SW 1271 (cell line): ENCODE data around the gene GUCY1A1.
"Not testable (repeated sequence)": the region's sequence is repeated elsewhere in the genome, so short reads cannot be mapped to it uniquely, and the experiment has no call there.

Experiments
- DNase-seq, 2 experiments: peaks; one replicate each; lab custom pipeline; 2025; lab: John Stamatoyannopoulos, UW

Gene GUCY1A1, protein sequence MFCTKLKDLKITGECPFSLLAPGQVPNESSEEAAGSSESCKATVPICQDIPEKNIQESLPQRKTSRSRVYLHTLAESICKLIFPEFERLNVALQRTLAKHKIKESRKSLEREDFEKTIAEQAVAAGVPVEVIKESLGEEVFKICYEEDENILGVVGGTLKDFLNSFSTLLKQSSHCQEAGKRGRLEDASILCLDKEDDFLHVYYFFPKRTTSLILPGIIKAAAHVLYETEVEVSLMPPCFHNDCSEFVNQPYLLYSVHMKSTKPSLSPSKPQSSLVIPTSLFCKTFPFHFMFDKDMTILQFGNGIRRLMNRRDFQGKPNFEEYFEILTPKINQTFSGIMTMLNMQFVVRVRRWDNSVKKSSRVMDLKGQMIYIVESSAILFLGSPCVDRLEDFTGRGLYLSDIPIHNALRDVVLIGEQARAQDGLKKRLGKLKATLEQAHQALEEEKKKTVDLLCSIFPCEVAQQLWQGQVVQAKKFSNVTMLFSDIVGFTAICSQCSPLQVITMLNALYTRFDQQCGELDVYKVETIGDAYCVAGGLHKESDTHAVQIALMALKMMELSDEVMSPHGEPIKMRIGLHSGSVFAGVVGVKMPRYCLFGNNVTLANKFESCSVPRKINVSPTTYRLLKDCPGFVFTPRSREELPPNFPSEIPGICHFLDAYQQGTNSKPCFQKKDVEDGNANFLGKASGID

DNA sequence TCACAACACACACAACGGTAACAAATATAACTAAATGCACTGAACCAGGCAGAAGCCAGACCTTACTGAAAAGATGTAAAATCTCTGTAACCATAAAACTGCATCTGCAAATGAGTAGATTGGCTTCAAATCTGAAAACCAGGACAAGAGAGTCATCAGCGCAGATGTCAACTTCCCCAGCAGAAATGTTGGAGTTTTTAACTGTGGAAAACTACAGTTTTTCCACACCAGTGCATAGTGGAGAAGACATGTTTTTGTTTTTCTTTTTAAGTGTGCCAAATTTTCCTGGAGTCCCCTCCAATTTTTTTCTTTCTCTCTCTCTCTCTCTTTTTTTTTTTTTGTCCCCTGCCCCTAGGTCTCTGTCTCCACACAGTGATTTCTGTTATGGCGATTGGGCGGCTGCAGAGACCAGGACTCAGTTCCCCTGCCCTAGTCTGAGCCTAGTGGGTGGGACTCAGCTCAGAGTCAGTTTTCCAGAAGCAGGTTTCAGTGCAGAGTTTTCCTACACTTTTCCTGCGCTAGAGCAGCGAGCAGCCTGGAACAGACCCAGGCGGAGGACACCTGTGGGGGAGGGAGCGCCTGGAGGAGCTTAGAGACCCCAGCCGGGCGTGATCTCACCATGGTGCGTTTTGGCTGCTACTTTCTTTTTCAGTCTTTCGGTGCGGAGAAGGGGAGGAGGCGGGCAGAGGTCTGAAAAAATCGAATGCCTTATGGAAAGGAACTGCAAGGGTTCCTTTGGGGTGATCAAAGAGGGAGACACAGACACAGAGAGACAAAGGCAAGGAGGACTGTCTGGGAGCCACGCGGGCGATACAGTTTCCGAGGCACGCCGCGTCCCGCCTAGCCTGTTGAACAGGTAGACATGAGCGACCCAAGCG lies at the start of gene GUCY1A1:
Gene GUCY1A1 (plus strand): TSS at position 505 of the 878 bp plus-strand sequence. CDS start 30,020 bp downstream, outside the sequence.
- DNase-seq, result no peak

DNA sequence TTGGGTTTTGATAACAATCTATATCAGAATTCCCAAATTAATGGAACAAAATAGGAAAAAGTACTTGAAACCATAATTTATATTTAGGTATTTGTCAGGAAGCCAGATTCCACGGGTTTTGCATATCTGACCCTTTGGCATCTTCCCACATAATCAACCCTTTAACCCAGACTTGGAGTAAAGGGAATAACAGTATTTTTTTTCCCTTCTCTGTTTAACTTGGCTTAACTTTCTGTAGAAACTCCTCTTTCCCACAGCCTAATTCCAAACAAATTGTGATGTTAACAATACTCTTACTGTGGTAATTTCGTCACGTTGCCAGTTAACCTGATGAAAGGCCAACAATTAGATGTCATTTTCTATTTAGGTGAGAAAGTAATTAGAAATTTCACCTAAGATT lies 49.4 kb upstream of the GUCY1A1 start:
- no peak for DNase-seq

DNA sequence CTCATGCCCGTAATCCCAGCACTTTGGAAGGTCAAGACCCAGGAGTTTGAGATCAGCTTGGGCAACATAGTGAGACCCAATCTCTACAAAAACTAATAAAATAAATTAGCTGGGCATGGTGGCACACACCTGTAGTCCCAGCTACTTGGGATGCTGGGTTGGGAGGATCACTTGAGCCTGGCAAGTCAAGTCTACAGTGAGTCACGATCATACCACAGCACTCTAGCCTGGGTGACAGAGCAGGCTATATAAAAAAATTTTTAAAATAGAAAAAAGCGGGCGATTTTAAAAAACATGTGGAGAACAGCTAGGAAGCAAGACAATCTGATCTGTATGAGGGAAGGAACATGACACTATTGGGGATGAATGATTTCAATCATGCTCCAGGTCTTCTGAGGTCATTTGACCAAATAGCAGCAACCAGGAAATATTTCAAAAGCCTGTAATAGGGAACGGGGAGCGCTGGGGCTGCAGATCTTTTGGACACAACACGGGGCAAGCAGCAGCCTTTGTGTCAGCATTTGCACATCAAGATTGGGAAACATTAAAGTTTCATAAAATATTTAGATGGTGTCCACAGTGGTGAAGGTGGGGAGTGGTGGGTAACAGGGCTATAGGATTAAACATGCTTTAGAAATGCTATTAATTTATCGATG lies 48.3 kb upstream of the GUCY1A1 start:
- no peak for DNase-seq

DNA sequence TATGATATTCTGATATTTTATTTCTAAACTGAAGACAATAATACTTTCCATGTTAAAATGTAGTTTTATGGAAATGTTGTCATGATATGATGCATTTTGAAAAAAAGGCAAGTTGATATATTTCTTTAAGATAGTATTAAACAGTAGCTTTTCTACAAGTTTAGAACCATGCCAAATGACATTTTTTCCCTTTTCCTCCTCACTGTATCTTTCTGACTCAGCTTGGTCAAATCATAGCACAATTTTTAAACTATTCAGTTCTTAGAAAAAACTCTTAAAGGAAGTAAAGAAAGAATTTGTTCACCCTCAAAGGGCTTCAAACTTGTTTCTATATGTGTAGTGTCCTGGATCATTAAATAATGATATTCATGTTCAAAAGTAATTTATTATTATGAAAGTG lies 46.0 kb upstream of the GUCY1A1 start:
- DNase-seq, result no peak

DNA sequence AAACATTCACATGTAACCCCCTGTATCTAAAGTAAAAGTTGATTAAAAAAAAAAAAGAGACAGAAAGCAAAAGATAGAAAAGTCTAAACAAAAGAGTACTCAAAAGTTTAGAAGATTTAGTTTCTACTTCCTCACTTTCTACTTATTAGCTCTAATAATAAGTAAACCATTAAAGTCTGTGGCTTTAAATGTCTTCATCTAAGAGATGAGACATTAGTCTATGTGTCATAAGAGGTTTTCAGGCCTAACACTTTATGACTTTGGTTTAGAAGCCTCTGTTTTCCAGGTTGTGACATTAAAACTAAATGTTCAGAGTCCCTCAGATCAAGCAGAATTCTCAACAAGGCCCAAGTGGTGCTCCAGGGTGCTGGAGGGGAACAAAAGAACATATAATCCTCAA lies 42.2 kb upstream of the GUCY1A1 start:
- DNase-seq, result no peak

DNA sequence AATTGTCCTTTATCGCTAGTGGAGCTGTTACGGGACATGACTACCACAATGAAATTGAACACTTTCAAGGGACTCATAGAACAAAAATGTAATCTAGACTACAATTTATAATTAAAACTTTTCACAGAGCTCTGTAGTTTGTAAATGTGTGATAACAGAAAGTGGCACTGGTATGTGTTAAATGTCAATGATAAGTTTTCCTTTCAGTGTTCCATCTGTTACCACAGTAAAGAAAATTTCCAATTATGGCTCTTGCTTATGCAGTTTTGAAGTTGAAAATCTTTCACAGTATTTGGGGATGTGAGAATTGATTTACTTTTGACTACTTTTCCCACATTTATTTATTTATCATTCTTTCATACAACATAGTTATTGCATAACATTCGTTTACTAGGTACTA lies 40.1 kb upstream of the GUCY1A1 start:
- no peak for DNase-seq

DNA sequence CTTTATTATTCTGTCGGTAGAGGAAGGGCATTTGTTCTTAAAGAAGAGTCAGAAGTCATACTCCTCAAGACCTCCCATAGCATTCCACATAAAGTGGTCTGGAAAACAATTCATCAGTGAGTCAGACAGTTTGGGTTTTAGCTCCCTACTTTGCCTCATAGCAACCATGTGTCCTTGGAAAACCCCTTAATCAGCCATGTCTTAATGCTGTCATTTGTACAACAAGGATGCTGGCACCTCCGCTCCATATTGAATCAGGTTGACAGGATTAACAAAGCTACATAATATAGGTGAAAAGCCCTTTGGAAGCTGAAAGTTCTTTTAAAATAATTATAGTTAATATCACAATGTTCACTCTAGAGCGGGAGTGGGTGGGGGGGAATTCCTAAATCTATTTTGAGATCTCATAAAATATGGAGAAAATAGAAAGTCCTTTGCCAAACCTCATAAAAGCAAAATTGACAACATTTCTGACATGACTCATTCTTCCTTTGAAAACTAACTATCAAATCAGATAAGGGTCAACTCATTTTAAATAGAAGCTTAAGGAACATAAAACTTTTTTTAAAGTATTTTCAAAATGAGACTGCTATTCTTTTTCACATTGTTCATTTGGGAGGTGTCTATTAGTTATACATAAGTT lies 37.3 kb upstream of the GUCY1A1 start:
- no peak for DNase-seq

DNA sequence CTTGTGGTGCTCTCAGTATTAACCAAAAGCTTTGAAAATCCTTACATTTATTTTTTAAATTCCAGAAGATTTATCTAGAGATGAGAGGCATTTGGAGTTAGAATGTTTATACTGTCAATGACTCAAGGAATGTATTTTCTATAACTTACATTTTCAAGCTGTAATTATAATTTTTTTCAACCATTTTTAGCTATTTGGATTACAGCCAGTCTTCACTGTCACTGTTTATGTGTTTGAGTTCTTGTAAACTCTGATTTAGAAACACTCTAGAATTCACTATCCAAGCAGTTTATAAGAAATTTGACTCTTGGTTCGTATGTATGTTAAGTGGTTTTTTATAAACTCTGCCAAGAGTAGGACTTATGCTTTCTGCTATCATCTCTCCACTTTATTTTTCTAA lies 36.7 kb upstream of the GUCY1A1 start:
- DNase-seq, result no peak

DNA sequence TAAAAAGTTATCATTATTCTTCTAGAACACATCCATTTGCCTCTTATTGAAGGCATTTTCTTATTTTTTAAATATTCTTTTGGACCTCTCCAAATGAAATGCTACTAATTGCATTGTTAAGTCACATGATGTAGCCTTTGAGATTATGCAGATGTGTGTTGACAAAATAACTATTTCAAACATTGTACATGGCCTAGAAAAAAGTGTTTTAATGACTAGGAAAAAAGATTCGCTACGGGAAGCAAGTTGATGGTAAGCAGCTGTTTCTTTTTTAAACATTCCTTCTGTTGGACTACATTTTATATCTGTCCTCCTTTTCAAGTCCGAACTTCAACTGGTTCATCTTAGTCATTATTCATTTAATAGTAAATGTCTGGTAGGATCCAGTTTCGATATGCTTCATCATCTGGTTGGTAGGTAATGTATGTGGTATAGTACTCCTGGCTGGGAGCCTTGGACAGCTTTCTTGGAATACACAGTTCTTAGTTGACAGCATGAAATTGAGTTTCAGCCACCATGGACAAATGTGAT lies 34.3 kb upstream of the GUCY1A1 start:
- no peak for DNase-seq

DNA sequence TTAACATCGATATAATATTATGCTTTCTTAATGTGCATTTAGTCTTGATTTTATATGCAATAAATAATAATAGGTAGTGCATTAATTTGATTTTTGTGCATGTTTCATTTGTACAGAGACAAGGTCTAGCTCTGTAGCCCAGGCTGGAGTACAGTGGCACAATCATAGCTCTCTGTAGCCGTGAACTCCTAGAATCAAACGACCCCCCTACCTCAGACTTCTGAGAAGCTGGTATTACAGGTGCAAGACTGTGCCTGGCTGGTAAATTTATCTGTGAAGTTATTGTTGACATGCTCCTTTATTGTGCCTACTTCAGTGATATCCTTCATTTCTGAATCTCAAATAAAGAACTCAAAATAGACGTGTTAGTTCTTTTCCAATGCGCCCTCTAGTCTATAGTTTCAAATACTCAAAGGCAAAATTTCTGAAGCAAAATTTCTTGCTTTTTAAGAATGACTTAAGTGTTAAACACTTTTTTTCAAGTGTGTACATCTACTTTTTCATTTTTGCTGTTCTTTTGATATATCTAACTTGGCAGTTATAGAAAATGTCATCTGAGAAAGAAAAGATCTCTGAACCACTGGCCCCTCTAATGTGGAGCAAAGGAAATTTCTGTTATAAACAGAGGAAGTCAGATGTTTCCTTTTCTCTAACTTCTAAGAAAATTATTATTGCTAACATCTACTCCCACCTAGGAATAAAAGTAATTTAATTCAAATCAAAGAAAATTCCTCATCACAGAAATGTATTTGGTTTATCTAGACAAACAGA lies 28.3 kb upstream of the GUCY1A1 start:
- DNase-seq, result no peak

DNA sequence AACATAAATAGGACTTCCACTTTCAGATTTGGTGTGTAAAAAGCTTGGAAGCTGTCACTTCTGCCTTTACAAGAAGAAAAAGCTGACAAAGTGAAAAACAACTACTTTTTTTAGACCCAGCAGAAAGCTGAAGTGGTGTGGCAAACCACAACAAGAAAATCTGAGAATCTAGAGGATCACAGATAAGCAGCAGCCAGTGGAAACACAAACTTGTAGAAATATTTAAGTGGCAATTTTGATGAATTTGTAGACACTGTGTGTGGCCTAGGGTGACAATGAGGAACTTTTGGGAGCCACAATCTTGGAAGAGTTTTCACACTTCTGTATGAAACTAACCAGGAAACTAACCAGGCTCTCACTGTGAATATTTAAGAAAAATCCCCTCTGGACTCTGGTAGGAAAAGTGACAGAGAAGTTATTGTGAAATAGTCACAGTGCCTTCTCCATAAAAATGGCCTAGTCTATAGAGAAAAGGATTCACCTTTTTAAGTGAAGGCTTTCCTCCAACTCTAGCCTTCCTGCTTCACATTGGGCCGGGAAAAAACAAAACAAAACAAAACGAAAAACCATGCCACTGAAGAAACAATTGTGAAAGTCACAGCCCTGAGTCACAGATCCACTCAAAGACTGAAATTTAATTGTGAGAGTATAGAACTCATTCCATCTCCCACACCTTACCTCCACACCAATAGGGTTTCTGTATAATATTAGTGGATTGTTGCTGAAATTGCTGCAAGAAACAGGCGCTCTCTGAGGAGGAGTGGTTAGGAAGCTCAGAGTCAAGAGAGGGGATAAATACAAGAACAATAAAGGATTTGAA lies 26.7 kb upstream of the GUCY1A1 start:
- no peak for DNase-seq

DNA sequence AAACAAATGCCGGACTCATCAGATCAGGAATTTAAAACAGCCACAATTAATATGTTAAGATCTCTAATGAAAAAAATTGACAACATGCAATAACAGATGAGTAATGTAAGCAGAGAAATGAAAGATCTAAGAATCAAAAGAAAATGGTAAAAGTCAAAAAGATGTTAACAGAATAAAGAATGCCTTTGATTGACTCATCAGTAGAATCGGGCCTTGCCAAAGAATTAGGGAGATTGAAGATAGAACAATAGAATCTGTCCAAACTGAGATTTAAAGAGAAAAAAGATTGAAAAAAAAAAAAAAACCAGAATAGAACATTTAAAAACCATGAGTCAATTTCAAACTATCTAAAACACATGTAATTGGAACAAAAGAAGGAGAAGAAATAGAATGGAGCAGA lies 25.9 kb upstream of the GUCY1A1 start:
- no peak for DNase-seq

DNA sequence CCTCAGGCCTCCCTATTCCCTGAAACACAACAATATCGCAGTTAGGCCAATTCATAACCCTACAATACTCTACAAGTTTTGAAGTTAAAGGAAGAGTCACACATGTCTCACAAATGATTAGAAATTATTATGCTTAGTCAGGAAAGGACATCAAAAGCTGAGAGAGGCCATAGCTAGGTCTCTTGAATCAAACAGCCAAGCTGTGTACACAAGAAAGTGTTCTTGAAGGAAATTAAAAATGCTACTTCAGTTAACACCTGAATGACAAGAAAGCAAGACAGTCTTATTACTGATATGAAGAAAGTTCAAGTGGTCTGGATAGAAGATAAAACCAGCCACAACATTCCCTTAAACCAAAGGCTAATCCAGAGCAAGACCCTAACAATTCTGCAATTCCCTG lies 23.6 kb upstream of the GUCY1A1 start:
- DNase-seq, result no peak

DNA sequence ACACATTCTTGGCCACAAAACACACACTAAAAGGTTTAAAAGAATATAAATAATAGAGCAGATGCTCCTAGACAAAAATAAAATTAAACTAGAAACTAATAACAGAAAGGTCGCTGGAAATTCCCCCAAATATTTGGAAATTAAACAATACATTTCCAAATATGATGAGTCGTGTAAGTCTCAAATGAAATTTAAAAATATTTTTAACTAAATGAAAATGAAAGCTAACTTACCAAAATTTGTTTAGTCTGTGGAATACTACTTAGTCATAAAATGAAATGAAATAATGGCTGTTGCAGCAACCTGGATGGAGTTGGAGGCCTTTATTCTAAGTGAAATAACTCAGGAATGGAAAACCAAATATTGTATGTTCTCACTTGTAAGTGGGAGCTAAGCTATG lies 20.6 kb upstream of the GUCY1A1 start:
- no peak for DNase-seq

DNA sequence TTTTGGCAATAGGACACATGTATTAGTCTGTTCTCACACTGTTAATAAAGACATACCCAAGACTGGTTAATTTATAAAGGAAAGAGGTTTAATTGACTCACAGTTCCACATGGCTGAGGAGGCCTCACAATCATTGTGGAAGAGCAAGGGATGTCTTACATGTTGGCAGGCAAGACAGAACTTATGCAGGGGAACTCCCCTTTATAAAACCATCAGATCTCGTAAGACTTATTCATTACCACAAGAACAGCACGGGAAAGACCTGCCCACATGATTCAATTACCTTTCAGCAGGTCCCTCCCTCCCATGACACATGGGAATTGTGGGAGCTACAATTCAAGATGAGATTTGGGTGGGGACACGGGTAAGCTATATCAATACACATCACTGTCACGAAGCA lies 15.9 kb upstream of the GUCY1A1 start:
- not testable (repeated sequence) for DNase-seq

DNA sequence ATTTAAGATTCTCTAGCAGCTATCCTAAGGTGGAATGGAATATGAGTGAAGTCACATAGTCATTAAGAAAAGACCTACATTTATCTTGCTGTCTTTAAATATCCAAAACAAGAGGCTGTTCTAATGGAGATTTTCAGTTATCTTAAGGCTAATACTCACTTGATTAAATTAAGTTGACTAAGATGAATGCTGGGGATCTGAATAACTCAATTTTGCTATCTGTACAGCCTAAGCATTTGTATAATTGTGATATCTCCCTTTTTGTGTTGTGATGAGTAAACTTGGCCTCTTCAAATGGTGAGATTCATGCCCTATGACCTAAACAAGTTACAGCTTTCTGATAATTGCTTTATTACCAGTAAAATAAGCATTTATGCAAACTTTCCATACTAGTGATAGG lies 13.6 kb upstream of the GUCY1A1 start:
- no peak for DNase-seq

DNA sequence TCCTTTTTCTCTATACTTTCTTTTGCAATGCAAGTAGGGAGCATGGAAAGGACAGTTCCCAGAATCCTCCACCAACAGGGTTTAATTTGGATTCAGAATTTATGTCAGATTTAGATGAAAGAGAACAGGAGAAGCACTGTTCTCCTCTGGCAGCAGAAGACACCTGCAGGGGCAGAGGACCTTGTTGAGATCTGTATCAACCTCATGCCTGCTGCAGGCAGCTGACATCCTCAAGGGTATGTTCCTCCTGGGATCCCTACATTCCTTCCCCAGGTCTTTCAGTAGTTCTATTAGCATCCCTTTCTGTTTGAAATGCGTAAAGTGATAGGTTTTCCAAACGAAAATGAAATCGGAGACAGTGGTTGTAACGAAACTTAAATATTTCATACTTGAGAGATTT lies 10.6 kb upstream of the GUCY1A1 start:
- no peak for DNase-seq

DNA sequence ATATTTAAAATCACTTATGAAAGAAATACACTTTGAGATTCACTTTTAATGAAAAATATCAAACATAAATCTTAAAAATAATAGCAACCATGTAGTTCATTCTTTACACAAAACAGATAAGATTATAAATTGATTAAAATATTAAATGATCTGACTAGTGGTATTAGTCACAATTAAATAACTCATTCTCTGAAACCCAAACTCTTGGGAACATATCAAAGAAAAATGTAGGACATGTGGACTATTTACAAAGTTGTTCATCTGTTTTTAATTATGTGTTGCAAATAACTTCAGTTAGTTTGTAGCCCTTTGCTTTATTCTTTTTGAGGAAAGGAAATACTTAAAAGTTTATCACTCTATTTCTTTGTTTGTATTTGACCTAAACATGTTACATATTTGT lies 9.5 kb upstream of the GUCY1A1 start:
- no peak for DNase-seq

DNA sequence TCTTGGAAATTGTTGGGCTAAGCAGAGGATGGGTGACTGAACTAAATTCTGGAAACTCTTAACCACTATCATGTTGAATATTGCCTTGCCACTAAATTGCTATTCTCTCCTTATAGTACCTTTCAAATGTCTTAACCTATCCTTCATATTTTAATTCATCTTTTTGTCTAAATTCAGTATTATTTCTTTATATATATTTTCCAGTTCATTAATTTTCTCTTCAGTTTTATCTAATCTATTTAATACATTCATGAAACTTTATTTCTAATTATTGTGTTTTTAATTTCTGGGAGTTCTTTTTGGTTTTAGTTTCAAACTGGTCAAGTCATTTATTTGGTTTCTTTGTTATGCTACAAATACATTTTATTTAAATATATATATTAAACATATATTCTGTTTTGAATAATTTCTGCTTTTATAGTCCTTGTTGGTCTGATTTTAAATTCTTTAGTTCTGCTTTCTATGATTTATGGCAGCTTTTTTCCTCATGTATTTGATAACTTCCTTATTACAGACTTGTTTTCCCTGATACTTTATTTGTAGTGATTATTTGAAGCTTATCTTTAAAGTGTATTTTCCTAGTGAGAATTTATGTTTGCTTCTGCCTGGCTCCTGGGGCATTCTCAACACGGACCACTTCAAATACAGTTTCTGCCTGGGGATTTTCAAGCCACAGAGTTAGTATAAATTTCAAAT lies 8.5 kb upstream of the GUCY1A1 start:
- DNase-seq, result no peak
